Measurements from ENCODE around the gene ROBO3.

ROBO3 gene

DNA sequence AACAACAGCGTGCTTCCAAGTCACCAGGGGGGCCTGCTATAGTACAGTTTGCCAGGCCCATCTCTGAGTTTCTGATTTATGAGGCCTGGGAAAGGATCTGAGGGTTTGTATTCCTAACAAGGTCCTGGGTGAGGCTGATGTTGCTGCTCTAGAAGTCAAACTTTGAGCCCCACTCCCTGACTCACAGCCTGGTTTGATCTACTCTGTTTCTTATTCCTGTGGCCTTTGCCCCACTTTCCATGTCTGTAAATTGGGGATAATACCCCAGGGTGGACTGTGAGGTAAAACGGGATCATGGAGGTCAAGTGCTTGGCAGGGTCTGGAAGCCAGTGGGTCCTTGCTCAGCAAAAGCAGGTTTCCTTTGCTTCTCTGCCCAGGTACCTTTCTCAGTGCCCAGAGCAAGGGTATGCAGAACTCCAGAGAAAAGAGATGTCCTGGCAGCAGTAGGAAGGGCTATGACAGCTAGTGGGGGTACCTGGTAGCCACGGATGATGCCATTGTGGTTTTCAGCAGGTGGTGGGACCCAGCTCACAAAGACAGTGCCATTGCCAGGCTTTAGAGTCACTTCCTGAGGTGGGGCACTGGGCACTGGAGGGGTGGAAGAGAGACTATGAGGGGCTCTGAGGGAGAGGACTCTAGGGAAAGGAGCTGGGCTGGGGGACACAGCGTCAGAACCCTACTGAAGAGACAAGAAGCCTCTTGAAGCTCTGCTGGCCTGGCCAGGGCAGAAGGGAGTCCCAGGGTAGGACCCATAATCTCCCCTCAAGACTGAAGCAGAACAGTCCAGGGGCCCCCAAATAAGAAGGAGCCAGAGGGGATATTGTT, 29.6 kb downstream of the ROBO3 start:
- DNase-seq: no peak

DNA sequence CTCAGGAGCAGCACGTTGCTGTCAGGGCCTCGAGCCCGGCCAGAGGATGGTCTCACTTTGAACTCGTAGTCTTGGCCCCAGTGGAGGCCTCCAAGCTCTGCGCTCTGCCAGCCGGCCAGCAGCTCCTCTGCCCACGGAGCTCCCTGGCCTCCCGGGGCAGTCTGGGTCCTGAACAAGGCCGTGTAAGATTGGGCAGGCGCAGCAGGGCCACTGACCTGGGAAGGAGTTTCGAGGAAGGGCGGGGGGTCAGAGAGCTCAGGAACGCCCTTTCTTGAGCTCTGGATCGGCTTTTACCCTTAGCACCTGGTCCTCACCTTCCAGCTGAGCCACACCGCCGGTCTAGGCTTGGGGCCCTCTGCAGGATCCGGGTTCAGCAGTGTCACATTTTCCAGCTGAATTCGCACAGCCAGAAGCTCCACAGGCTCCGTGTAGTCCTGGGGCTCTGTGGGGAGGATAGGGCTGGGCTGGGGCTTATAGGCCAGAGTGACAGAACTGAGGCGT, 30.3 kb downstream of the ROBO3 start:
- no peak for DNase-seq

- no peak for DNase-seq
These were observed 31.0 kb downstream of the ROBO3 start for GRCh38 chr11:124896071-124896750.

DNA sequence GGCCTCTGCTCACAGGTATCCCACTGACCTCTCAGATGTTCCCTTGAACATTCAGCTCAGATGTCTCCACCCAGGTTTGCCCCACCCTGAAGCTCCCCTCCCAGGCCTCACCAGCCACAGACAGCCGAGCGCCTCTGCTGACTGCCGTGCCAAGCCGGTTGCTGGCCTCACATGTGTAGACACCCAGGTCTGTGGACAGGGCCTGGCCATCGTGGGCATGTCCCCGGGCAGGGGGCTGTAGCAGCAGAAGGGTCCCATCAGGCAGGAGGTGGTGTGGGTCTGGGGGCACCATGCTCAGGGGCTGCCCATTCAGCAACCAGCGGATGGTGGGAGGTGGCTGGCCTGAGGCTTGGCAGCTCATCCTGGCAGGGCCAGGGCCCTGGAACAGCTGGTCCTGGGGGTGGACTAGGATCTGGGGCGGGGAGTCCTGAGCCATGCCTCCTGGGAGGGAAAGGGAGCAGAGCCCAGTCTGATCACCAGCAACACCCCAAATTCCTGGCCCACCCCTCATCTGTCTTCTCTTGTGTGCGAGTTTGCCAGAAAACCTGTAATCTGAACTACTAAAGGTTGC, 31.7 kb downstream of the ROBO3 start:
- DNase-seq: no peak

DNA sequence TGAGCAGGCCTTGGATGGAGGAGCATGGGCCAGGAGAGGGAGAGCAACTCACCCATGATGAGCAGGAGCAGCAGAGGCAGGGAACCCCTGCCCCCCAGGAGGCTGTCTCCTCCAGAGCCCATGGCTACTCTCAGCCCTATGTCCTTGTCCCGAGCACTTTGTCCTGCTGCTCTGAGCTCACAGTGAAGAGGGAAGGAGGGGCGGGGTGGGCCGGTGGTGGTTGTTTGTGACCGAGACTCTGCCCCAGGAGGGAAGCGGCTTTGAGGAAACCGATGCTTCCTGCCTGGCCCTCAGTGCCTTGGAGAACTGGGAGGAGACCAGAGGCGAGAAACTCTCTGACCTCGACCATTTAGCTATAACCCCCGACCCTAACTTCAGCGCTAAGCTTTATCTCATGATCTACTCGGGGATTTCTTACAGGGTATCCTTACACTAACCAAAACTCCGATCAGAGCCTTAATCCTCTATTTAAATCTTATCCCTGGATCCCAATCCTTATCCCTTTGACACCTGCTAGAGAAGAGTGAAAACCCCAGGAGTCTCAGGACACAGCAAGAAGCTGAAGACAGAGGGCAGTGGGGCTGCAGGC, 32.5 kb downstream of the ROBO3 start, which contains the start of gene ROBO4:
TSS of gene ROBO4 (minus strand) at position 192 of the 589 bp plus-strand sequence. CDS start at position 122, 70 bp downstream.
- no peak for DNase-seq

- no peak for DNase-seq
These were observed 33.0 kb downstream of the ROBO3 start for GRCh38 chr11:124898263-124898680.

DNA sequence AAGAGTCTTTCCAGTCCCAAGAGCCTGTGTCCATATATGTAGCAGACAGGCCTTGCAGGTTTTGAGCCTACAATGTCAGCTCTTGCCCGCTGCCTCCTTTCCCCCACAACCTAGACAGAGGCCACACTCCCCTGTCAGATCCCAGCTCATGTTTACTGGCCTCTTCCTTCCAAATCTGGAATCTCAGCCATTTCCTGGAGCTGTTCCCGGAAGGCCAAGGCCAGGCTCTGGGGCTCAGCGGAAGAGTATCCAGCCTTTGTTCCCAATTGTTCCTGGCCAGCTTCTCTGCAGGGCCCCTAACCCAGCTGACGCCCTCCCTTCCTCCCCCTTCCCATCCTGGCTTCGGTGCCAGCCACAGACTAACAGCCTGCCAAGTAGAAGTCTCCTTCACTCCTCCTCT, 33.5 kb downstream of the ROBO3 start:
- no peak for DNase-seq

- DNase-seq: no peak
These were observed 34.3 kb downstream of the ROBO3 start for GRCh38 chr11:124899383-124900145.

DNA sequence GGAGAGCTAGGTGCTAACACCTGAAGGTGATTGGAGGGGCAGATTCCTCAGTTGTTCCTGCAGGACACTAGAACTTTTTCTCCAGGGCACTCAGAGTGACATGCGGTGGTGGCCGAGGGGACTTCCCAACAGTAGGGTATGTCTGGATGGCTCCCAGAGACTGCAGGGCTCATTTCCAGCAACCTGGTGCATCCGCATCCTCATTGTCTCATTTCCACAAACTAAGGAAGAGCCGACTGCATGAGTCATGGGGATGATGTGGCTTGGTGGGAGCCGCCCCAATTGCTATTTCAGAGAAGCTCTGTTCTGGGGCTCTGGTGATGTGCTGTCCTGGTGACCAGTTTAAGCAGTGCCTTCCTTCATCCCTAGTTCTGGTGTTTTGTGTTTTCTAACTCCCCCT, 35.2 kb downstream of the ROBO3 start:
- no peak for DNase-seq

GRCh38 chr11:124902616-124903015, 37.4 kb downstream of the ROBO3 start:
- DNase-seq: no peak

DNA sequence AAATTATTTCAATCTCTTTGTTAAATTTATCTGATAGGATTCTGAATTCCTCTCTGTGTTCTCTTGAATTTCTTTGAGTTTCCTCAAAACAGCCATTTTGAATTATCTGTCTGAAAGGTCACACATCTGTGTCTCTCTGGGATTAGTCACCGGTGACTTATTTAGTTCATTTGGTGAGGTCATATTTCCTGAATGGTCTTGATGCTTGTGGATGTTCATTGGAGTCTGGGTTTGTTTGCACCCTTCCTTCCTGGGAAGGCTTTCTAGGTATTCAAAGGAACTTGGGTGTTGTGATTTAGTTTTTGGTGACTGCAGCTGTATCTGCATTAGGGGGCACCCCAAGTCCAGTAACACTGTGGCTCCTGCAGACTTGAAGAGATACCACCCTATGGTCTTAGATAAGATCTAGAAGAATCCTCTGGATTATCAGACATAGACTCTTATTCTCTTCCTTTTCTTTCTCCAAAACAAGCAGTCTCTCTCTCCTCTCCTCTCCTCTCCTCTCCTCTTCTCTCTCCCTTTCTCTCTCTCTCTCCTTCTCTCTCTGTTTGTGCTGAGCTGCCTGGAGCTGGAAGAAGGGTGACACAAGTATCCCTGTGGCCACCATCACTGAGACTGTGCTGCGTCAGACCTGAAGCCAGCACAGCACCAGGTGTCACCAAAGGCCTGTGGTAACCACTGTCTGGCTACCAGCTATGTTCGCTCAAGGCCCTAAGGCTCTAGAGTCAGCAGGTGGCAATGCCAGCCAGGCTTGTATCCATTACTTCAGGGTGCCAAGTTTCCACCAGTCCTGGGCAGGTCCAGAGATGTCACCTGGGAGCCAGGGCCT, 50.5 kb downstream of the ROBO3 start:
- DNase-seq: no peak

GRCh38 chr11:124916370-124916710, 51.1 kb downstream of the ROBO3 start:
- no peak for DNase-seq

GRCh38 chr11:124917115-124917637, 51.9 kb downstream of the ROBO3 start:
- DNase-seq: no peak

GRCh38 chr11:124918950-124919349, 53.7 kb downstream of the ROBO3 start, which contains the start of gene HEPN1:
Gene HEPN1 (plus strand): TSS chr11:124919250.
- no peak for DNase-seq

DNA sequence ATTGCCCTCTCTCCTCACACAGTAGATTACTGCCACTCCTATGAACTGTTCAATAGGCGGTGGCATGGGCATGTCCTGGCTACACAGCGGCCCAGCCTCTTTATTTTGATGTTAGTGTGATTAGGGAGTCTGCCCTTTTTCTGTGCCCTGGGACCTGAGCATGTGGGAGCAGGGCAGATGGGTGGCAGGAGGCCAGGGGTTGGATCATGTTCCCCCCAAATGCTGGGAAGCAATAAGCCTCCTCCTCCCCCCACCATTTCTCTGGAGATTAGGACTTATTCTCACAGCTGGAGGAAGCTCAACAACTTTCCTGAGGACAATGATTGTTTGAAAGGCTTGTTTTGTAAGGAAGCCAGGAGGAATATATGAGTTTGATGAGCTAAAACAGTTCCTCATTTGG, 54.7 kb downstream of the ROBO3 start:
- no peak for DNase-seq

DNA sequence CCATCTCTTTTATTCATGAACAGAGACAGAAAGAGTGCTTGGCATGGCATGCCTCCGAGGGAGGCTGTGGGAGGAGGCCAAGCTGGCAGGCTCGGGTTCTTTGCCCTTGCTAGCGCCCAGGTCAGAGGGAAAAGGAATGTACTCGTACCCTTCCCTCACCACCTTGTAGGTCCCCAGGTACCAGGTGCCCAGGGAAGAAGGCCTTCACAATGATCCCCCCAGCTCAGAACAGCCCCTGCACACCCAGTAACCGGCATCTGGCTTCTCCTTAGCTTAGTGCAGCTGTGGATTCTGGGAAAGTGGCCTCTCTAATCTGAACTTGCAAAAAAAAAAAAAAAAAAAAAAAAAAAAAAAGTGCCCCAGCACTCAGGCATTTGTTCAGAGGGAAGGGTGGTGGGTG, 55.1 kb downstream of the ROBO3 start:
- no peak for DNase-seq

GRCh38 chr11:124920870-124921609, 55.8 kb downstream of the ROBO3 start:
- DNase-seq: peak; percentile 66

- no peak for DNase-seq
These were observed 57.6 kb downstream of the ROBO3 start for GRCh38 chr11:124922831-124923230.

- DNase-seq: peak; percentile 9
These were observed 58.1 kb downstream of the ROBO3 start for GRCh38 chr11:124923296-124923695.

GRCh38 chr11:124928942-124929665, 63.9 kb downstream of the ROBO3 start:
- DNase-seq: no peak
